Measurements from ENCODE around the gene RAD52. TPM values are rescaled to one million over a fixed set of nuclear protein-coding genes. Genes with fewer than 3 reads are reported as not detected.

RAD52 gene
- total RNA-seq, 6 donors from 2014 or later: 8.2 to 59.7 (median 14.9) TPM

- ATAC-seq (ENCODE audit: low FRiP score in 2 of 2) (no peak), DNase-seq (no peak)
- H3K4me3 ChIP-seq: no peak overlapping the region
- 70 to 71% methylated on average over 16 of the region's 16 CpGs for WGBS, 2 donors
- H3K27me3 ChIP-seq: no peaks in the 10 kb centered on the region
- TF ChIP-seq POLR2A (IDR thresholded peaks at IDR 0.05): no peak
- no peak for TF ChIP-seq POLR2AphosphoS5 (IDR thresholded peaks at IDR 0.05)
- TF ChIP-seq CTCF (IDR thresholded peaks at IDR 0.05): no peak
- no peak for TF ChIP-seq EP300 (IDR thresholded peaks at IDR 0.05)
- H3K36me3 ChIP-seq: peaks cover 31 to 96% (median 59%) of the 10 kb centered on the region in 4 donors
- H3K4me1 ChIP-seq: peaks cover 7 to 23% (median 13%) of the 10 kb centered on the region in 4 donors
- no peaks in the 10 kb centered on the region for H3K9me3 ChIP-seq
- H3K27ac ChIP-seq: no peak overlapping the region
These were observed 41.9 kb downstream of the RAD52 start for GRCh38 chr12:907413-908185.

GRCh38 chr12:906062-906585, 43.4 kb downstream of the RAD52 start:
- peaks cover 33 to 100% (median 71%) of the 10 kb centered on the region in 4 donors for H3K36me3 ChIP-seq
- H3K4me3 ChIP-seq: no peak overlapping the region
- peaks cover 7 to 18% (median 10%) of the 10 kb centered on the region in 4 donors for H3K4me1 ChIP-seq
- 74 to 94% methylated on average over 10 of the region's 10 CpGs for WGBS, 2 donors
- no peak overlapping the region for H3K27ac ChIP-seq
- TF ChIP-seq POLR2A (IDR thresholded peaks at IDR 0.05): no peak
- no peak for TF ChIP-seq CTCF (IDR thresholded peaks at IDR 0.05)
- DNase-seq: no peak
- no peaks in the 10 kb centered on the region for H3K9me3 ChIP-seq
- ATAC-seq (ENCODE audit: low FRiP score in 2 of 2): no peak
- no peaks in the 10 kb centered on the region for H3K27me3 ChIP-seq

DNA sequence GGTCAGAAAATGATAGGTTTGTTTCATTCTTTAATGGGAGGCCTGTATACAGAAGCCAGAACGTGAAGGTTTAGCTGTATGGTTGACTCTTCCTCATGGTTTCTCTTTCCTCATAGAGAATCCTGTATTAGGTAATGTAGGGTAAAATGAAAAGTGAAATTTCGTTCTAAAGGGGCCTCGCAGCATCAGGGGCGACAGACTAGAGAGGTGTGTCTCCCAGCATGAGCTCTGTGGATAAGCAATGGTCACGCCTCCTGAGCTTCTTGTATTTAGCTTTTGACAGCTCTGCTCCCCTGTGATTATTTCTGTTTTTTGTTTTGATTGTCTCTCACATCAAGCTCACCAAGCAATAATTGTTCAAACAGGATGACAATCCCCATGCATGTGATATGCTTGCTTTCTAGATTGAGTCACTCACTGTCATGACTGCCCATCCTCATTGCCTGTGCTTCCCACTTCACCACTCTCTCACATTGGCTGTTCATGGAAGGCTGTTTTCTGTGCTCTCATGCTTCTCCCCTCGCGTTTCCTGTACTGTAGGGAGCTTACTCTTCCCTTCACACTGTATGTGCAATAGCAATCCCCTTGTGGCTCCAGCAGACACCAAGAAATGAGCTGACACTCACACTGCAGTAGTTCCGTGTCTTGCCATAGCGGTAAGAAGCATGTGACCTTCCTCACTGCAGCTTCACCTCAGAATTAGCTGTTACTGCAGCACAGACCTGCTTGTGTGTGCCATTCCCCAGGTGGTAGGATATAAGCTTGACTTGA, 44.0 kb downstream of the RAD52 start:
- H3K36me3 ChIP-seq: peaks cover 39 to 100% (median 75%) of the 10 kb centered on the region in 4 donors
- peaks cover 3 to 13% (median 9%) of the 10 kb centered on the region in 4 donors for H3K4me1 ChIP-seq
- no peak for DNase-seq
- TF ChIP-seq POLR2A (IDR thresholded peaks at IDR 0.05): no peak
- TF ChIP-seq CTCF (IDR thresholded peaks at IDR 0.05): no peak
- no peak for TF ChIP-seq POLR2AphosphoS5 (IDR thresholded peaks at IDR 0.05)
- no peak for TF ChIP-seq EP300 (IDR thresholded peaks at IDR 0.05)
- 75 to 88% methylated on average over 9 of the region's 9 CpGs for WGBS, 2 donors
- ATAC-seq (ENCODE audit: low FRiP score in 2 of 2): no peak
- no peaks in the 10 kb centered on the region for H3K9me3 ChIP-seq
- H3K4me3 ChIP-seq: no peak overlapping the region
- no peak overlapping the region for H3K27ac ChIP-seq
- H3K27me3 ChIP-seq: no peaks in the 10 kb centered on the region

GRCh38 chr12:904010-904414, 45.5 kb downstream of the RAD52 start:
- no peak overlapping the region for H3K4me3 ChIP-seq
- H3K9me3 ChIP-seq: no peaks in the 10 kb centered on the region
- 64 to 78% methylated on average over 5 of the region's 5 CpGs for WGBS, 2 donors
- TF ChIP-seq POLR2A (IDR thresholded peaks at IDR 0.05) (no peak), CTCF (IDR thresholded peaks at IDR 0.05) (no peak), POLR2AphosphoS5 (IDR thresholded peaks at IDR 0.05) (no peak), EP300 (IDR thresholded peaks at IDR 0.05) (no peak)
- peaks cover 0 to 12% (median 2%) of the 10 kb centered on the region in 4 donors for H3K4me1 ChIP-seq
- no peak overlapping the region for H3K27ac ChIP-seq
- H3K36me3 ChIP-seq: peaks cover 38 to 100% (median 82%) of the 10 kb centered on the region in 4 donors
- ATAC-seq (ENCODE audit: low FRiP score in 2 of 2) (no peak), DNase-seq (no peak)
- H3K27me3 ChIP-seq: no peaks in the 10 kb centered on the region
